Neural cell (in vitro differentiated cells): Measurements from ENCODE around the gene DACH1. TPM values are rescaled to one million over a fixed set of nuclear protein-coding genes. Genes with fewer than 3 reads are reported as not detected.

ENCODE experiments used
- H2AFZ ChIP-seq: fragments of 200-600, 300-800 bp; sonication (generic), shearing (Covaris generic); 2 replicates; pipeline ENCODE4 v1.6.0; 2014; ENCODE audit warnings: low read depth, mild to moderate bottlenecking, antibody characterized with exemption, low read length, moderate library complexity
- H3F3A ChIP-seq: fragments of 200-600 bp; shearing (Covaris generic); 2 replicates; pipeline ENCODE4 v1.6.1; 2016; ENCODE audit warnings: mild to moderate bottlenecking, moderate library complexity, mixed read lengths, antibody characterized with exemption, low read length; ENCODE audit not compliant: insufficient read depth, poor library complexity, severe bottlenecking
- H3K27ac ChIP-seq: fragments of 200-600, 300-800 bp; sonication (generic), shearing (Covaris generic); 2 replicates; pipeline ENCODE4 v1.5.1; 2014; ENCODE audit warnings: mild to moderate bottlenecking, low read length, moderate library complexity
- H3K27me3 ChIP-seq: fragments of 300-800, 200-600 bp; sonication (generic), shearing (Covaris generic); 2 replicates; pipeline ENCODE4 v1.6.0; 2014; ENCODE audit warnings: mild to moderate bottlenecking, low read depth, low read length, moderate library complexity; ENCODE audit not compliant: insufficient read depth
- H3K36me3 ChIP-seq: fragments of 300-800, 200-600 bp; sonication (generic), shearing (Covaris generic); 2 replicates; pipeline ENCODE4 v1.5.1; 2014; ENCODE audit warnings: mild to moderate bottlenecking, antibody characterized with exemption, low read length, moderate library complexity; ENCODE audit not compliant: insufficient read depth
- H3K4me2 ChIP-seq: fragments of 300-800, 200-600 bp; sonication (generic), shearing (Covaris generic); 2 replicates; pipeline ENCODE4 v1.6.0; 2014; ENCODE audit warnings: mild to moderate bottlenecking, low read length
- H3K4me3 ChIP-seq: fragments of 300-800, 200-600 bp; sonication (generic), shearing (Covaris generic); 2 replicates; pipeline ENCODE4 v1.5.1; 2014; ENCODE audit warnings: mild to moderate bottlenecking, low read length, moderate library complexity
- H3K79me2 ChIP-seq: fragments of 200-600 bp; shearing (Covaris generic); replicated peaks from 2 replicates; pipeline ENCODE4 v1.6.0; 2014; ENCODE audit warnings: mild to moderate bottlenecking, low read length, moderate library complexity; ENCODE audit not compliant: insufficient read depth
- H3K9ac ChIP-seq: fragments of 300-800, 200-600 bp; sonication (generic), shearing (Covaris generic); 2 replicates; pipeline ENCODE4 v1.6.1; 2016; ENCODE audit warnings: mild to moderate bottlenecking, low read length, mixed read lengths
- H3K9me2 ChIP-seq: fragments of 200-600 bp; shearing (Covaris generic); 2 replicates; pipeline ENCODE4 v1.6.1; 2016; ENCODE audit warnings: mild to moderate bottlenecking, low read length, mixed read lengths; ENCODE audit not compliant: insufficient read depth
- H3K9me3 ChIP-seq: fragments of 200-600, 300-800 bp; sonication (generic), shearing (Covaris generic); 2 replicates; pipeline ENCODE4 v1.6.1; 2016; ENCODE audit warnings: mild to moderate bottlenecking, mixed run types, low read length, moderate library complexity, mixed read lengths
- H4K20me1 ChIP-seq: fragments of 200-600 bp; shearing (Covaris generic); 2 replicates; pipeline ENCODE4 v1.6.1; 2016; ENCODE audit warnings: mild to moderate bottlenecking, mixed run types; ENCODE audit not compliant: insufficient read depth
- CTCF ChIP-seq: fragments of 450-650 bp; IDR thresholded peaks from 2 replicates; pipeline ENCODE4 v1.5.1; 2014; ENCODE audit warnings: antibody characterized with exemption, mild to moderate bottlenecking, moderate library complexity; ENCODE audit not compliant: poor library complexity, severe bottlenecking
- EP300 ChIP-seq: fragments of 450-650 bp; conservative IDR thresholded peaks from 2 replicates; pipeline ENCODE4 v1.6.1; 2014; ENCODE audit warnings: antibody characterized with exemption, mild to moderate bottlenecking, moderate library complexity; ENCODE audit not compliant: poor library complexity, severe bottlenecking
- EZH2 ChIP-seq: fragments of 200-600, 300-800 bp; shearing (Covaris generic), sonication (generic); IDR thresholded peaks from 2 replicates; pipeline ENCODE4 v1.6.1; 2014; ENCODE audit warnings: antibody characterized with exemption, low read length, borderline replicate concordance, mild to moderate bottlenecking; ENCODE audit not compliant: insufficient read depth, poor library complexity, severe bottlenecking
- MXI1 ChIP-seq: fragments of 450-650 bp; conservative IDR thresholded peaks from 2 replicates; pipeline ENCODE4 v1.6.1; 2014; ENCODE audit warnings: antibody characterized with exemption, mild to moderate bottlenecking; ENCODE audit not compliant: poor library complexity, severe bottlenecking
- POLR2AphosphoS5 ChIP-seq: IDR thresholded peaks from 2 replicates; pipeline ENCODE4 v1.6.1; 2012
- RAD21 ChIP-seq: fragments of 450-650 bp; conservative IDR thresholded peaks from 2 replicates; pipeline ENCODE4 v1.6.1; 2014; ENCODE audit warnings: antibody characterized with exemption, mild to moderate bottlenecking, moderate library complexity
- REST ChIP-seq: IDR thresholded peaks from 2 replicates; pipeline ENCODE4 v1.6.1; 2012; ENCODE audit warnings: borderline replicate concordance
- SMC3 ChIP-seq: fragments of 450-650 bp; conservative IDR thresholded peaks from 2 replicates; pipeline ENCODE4 v1.6.1; 2014; ENCODE audit warnings: antibody characterized with exemption, mild to moderate bottlenecking, moderate library complexity; ENCODE audit not compliant: poor library complexity
- TAF1 ChIP-seq: IDR thresholded peaks from 2 replicates; pipeline ENCODE4 v1.6.1; 2012; ENCODE audit warnings: low read depth
- polyA plus RNA-seq: library from polyadenylated mRNA; depleted of rRNA; stranded (reverse); fragments of >200 nt; gene quantifications from 2 replicates; pipeline ENCODE4 v1.2.3, GENCODE V29; 2014

DACH1 gene
- polyA plus RNA-seq, 1 donor from 2014 or later: 20.0 TPM

GRCh38 chr13:71842003-71842402 is 25.0 kb downstream of the DACH1 start:
- H3K9me2 ChIP-seq: no peaks in the 10 kb centered on the region

GRCh38 chr13:71838842-71839241 is 28.2 kb downstream of the DACH1 start:
- H3K9me3 ChIP-seq: no peaks in the 10 kb centered on the region
- H4K20me1 ChIP-seq: no peaks in the 10 kb centered on the region
- no peaks in the 10 kb centered on the region for H3K9me2 ChIP-seq
- H3K36me3 ChIP-seq: no peaks in the 10 kb centered on the region
- no peaks in the 10 kb centered on the region for H3F3A ChIP-seq
- H3K9ac ChIP-seq: no peak overlapping the region
- H3K27ac ChIP-seq: no peak overlapping the region
- no peak overlapping the region for H3K4me3 ChIP-seq
- no peak overlapping the region for H3K4me2 ChIP-seq
- H3K27me3 ChIP-seq: no peaks in the 10 kb centered on the region
- peaks cover 4% of the 10 kb centered on the region for H3K79me2 ChIP-seq
- H2AFZ ChIP-seq: no peak overlapping the region
- TF ChIP-seq CTCF: no peak
- no peak for TF ChIP-seq SMC3
- TF ChIP-seq REST: no peak
- TF ChIP-seq POLR2AphosphoS5: no peak
- no peak for TF ChIP-seq MXI1
- no peak for TF ChIP-seq EP300
- no peak for TF ChIP-seq RAD21

More at GRCh38 chr13:71842003-71842402, 25.0 kb downstream of the DACH1 start:
- H3K27ac ChIP-seq: no peak overlapping the region
- peaks cover 11% of the 10 kb centered on the region for H3K79me2 ChIP-seq
- no peak overlapping the region for H2AFZ ChIP-seq
- TF ChIP-seq MXI1: no peak
- no peak for TF ChIP-seq EZH2
- TF ChIP-seq POLR2AphosphoS5: no peak
- no peak for TF ChIP-seq CTCF
- no peak for TF ChIP-seq EP300
- no peak for TF ChIP-seq REST
- no peak for TF ChIP-seq RAD21
- no peak for TF ChIP-seq TAF1
- no peak for TF ChIP-seq SMC3
- no peaks in the 10 kb centered on the region for H3K27me3 ChIP-seq
- no peaks in the 10 kb centered on the region for H3F3A ChIP-seq
- H3K9me3 ChIP-seq: no peaks in the 10 kb centered on the region
- no peak overlapping the region for H3K9ac ChIP-seq
- no peak overlapping the region for H3K4me3 ChIP-seq
- H3K4me2 ChIP-seq: no peak overlapping the region
- H4K20me1 ChIP-seq: no peaks in the 10 kb centered on the region
- H3K36me3 ChIP-seq: no peaks in the 10 kb centered on the region
